GM19099 (cell line): ENCODE data around the gene PRELID2.

Experiments
- POLR2A ChIP-seq: IDR thresholded peaks from 3 replicates; pipeline ENCODE4 v1.6.1; 2011; ENCODE audit warnings: low read depth; ENCODE audit not compliant: insufficient read length; ENCODE audit errors: extremely low read depth

The PRELID2 gene

DNA sequence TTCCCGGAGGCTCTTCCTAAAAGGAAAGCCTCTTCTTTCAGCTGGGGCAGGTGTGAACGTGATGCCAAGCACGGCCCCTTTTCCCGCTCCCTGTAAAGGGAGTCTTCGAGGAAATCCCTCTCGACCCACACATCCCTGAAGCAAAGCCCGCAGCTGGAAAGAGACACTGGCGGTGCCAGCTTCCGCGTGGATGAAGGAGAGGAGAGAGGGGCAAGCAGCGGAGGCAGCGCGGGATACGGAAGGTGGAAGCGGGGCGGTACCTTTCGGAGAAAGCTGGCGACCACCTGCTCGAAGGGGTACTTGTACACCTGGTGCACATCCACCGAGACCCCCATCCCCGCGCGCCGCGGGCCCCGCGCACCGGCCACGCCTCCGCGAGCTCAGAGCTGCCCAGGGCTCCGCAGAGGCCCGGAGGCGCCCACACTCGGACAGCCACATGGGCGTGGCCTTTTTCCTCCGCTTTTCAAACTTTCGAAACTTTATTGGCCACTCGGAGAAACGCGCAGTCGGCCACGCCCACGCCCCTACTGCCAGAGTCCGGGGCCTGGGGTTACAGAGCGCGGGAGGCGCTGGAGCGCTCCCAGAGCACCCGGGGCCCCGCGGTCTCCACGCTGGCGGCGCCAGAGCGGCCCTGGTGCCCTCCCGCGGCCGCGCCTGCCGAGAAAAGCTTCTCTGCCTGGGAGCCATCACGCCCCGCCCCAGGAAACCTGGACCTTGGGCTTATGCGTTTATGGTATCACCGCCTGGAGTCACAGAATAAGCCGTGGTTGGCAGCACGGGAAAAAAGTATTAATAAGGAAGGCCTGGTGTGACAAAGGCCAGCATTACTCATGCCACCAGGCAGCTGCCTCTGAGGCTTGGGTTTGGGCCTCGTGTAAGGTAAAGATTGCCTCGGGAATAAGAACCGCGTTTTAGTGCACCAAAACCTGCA, at the start of gene PRELID2:
PRELID2 (minus strand) TSS at position 426 of the 931 bp plus-strand sequence; CDS start at position 335, 91 bp downstream.
- TF ChIP-seq POLR2A, result no peak

DNA sequence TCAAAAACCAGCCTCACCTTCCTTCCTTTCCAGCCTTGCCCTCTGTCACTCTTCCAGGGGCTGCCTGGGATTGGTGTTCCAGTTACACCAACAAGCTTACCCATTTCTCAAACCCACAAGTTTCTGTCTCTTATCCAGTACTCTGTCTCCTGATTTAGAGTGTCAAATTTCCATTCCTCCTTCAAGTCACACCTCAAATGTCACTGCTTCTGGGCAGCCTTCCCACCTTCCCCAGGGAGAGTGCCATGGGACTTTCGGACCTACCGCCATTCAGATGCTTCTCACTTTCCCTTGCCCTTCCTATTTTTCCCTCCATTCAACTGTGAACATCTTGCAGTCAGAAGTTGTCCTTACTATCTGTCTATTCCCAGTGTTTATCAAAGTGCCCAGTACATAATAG, 39.6 kb upstream of the PRELID2 start:
- no peak for TF ChIP-seq POLR2A

DNA sequence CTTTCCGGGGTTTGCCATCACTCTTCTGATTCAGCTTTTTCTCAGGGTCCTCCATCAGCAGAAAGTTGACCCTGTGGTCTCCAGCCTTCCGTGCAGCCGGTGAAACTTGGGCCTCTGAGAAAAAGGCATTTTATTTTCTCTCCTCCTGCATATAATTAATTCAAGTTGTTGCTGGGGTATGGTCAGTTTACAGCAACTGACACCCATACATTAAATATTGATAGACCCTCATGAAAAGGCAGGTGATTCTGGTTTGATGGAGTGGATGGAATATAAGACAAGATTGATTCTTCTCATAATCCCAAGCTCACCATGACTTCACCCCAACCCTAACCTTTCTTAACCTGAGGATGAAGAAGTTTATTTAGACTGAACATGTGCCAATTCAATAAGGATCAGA, 37.8 kb upstream of the PRELID2 start, which contains the start of gene GRXCR2:
GRXCR2 (minus strand) TSS at position 101 of the 400 bp plus-strand sequence; CDS start at position 55, 46 bp downstream.
- TF ChIP-seq POLR2A, result no peak

DNA sequence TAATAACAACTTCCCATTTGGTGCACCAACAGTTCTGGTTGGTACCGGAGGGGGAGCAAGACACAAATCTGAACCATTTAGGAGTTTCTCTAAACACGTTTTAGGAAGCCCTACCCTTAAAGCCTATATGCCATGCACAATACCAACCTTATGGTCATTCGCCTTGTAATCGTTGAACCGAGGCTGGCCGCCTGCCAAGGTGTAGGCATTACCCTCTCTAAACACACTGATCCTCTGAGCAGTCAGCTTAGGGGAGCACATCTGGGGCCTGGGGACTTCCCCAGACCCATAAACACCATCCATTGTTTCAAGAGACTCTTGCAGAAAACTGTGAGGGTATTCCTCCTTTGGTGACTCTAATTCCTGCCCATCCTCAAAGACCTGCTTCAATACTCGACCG, 37.3 kb upstream of the PRELID2 start:
- no peak for TF ChIP-seq POLR2A

DNA sequence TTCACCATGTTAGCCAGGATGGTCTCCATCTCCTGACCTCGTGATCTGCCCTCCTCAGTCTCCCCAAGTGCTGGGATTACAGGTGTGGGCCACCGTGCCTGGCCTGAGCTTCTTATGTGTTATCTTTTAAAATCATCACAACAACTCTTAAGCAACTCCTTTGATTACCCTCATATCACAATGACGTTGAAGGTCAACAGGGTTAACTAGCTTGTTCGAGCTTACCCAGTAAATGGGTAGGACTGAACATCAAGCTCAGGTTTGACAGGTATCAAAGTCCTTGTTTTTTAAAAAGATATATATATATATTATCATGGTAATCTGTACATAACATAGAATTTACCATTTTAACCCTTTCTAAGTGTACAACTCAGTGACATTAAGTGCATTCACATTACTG, 34.6 kb upstream of the PRELID2 start:
- no peak for TF ChIP-seq POLR2A

DNA sequence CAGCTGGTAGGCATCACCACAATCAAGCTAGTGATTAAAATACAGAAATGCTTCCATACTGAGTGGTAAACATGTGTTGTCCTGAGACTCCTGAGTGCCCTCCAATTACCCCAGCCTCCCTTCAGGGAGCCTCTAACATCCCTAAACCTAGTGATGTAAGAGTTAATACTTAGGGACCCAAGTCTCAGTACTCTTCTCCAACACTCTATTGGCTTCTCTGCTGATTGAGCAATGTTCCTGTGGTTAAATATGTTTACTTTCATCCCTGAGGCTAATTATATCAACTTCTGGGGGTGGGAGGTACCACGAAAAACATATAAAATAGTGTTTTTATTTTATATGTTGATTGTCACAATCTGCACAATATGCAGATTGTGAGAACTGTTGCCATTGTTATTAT, 32.7 kb upstream of the PRELID2 start:
- TF ChIP-seq POLR2A, result no peak

DNA sequence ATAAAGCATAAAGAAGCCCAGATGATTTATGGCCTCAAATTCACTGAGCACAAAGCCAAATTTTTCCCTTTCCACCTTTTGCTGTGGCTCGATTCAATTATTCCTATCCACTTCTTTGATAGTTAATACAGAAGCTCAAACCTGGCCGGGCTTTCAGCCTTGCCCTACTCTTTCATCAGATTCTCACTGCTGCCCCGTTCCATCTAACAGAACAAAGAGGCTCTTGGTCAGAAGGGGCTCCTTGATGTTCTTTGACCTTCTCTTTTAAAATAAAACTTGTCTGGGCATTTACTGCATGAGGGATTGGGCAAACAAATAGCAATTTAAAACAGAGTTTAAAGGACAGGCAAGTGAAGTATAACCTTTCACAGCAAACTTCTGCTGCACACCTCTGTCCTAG, 27.9 kb upstream of the PRELID2 start:
- TF ChIP-seq POLR2A, result no peak

DNA sequence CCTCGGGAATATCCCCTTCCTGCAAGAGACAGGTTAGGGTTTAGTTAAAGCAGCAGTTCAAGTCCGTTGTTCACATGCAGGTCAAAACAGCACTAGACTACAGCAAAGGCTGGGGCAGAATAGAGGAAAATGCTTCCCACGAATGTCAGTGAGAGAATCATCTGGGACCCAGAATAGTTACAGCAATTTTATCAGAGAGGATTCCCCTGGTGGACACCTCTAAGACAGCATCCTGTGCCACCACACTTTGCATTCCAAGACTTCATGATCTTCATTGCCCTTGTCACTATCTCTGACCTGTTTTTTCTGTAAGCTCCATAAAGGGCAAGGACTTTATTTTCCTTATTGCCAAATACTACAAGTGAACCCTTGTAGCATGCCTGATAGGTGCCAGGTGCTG, 24.8 kb upstream of the PRELID2 start:
- TF ChIP-seq POLR2A, result no peak

DNA sequence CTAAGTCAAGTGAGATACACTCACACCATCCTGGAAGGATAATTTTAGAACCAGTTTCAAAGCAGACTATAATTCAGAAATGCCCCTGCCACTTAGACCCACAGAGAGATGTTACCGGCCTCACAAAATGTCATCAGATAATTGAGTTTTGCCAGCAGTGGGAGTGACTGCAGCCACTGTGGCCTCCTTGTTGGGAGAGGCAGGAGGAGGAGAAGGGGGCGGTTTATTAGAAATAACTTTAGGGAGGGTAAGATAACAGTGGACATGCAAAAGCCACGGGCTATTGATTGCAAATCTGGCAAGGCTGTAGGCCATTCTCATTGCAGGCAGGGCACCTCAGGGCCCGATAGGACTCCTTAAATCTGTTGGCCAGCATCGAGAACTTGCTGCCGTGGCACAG, 24.3 kb upstream of the PRELID2 start:
- no peak for TF ChIP-seq POLR2A

DNA sequence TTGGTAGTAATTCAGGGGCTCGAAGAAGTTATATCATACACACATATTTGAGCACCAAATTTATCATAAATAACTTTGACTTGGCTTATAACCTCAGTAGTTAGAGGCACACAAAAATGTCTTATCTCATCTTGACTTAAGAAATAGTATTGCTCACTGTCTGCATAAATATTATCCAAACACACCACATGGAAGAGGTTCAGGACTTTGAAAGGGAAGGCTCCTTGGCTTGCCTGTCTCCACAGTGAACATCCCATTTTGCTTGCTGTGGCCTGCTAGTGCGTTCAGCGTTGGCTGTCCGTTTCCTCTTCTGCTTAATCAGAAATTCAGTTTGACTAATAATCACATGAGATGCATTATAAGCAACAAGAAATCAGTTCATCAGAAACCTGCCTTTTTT, 23.8 kb upstream of the PRELID2 start:
- no peak for TF ChIP-seq POLR2A

DNA sequence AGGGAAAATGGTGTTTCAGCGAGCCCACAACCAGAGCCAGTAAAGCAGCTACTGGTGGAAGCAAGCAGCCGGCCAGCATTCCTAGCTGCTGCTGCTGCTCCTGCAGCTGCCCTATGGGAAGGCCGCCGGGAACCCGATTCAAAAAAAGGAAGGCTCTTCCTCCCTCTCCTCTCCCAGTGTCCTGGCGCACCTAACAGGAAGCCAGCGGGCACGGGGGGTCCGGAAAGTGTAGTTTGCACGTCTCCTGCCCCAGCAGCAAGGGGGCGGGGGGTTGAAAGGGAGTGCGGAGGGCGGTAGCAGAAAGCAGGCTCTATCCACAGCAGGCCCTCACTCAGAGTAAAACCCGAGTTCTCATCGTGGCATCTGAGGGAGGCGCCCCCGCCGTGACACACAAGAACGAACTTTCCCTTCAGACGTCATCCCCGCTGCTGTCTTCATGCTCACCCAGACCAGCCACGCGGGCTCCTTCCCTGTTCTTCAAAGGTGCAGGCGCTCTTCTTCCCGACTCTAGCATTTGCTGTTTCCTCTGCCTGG, 21.2 kb upstream of the PRELID2 start:
- TF ChIP-seq POLR2A, result no peak

DNA sequence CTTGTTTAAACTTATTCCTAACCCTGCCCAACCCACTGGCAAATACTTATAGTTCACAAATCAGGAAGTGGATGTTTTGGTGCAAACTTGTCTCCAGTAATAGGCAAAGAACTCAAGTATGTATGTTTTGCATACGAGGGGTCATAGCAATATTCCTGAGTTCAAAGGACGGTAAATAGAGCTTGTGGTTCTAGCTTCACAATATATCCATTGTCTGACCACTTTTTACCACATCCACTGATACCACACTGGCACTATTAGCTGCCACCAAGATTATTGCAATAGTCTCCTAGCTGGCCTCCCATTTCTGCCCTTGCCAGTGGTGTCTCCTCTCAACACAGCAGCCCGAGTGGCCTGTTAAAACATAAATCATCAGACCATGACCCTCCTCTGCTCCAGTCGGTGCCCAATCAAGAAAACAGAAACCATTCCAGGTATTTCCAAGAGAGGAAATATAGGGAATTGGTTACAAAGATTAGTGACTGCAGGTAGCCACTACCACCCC, 20.7 kb upstream of the PRELID2 start:
- TF ChIP-seq POLR2A, result no peak

DNA sequence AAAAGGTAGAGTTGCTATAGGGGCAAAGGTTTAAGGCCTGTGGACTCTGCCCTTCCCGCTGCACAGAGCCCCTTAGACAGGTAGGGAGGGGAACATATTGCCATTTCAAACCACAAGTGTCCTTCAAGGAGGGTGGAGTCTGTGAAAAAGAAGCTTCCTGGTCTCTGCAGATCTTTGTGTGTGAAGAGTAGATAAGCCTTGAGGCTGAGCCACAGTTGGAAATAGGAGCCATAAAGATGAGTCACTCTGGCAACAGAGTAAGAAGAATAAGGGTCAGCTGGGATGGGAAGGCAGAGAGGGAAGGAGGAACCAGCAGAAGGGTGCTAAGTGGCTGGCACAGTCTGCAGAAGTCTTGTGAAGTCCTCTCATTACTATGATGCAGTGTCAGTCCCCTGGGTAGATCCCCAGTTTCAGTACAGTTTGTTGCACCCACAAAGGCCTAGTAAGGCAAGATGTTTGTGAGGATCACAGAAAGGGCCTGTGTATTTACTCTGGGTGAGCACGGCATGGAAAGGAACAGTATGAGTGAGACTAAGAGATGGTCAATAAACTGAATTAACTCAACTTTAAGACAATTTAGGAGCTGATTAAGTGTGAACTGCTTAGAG, 19.6 kb upstream of the PRELID2 start:
- TF ChIP-seq POLR2A, result no peak

DNA sequence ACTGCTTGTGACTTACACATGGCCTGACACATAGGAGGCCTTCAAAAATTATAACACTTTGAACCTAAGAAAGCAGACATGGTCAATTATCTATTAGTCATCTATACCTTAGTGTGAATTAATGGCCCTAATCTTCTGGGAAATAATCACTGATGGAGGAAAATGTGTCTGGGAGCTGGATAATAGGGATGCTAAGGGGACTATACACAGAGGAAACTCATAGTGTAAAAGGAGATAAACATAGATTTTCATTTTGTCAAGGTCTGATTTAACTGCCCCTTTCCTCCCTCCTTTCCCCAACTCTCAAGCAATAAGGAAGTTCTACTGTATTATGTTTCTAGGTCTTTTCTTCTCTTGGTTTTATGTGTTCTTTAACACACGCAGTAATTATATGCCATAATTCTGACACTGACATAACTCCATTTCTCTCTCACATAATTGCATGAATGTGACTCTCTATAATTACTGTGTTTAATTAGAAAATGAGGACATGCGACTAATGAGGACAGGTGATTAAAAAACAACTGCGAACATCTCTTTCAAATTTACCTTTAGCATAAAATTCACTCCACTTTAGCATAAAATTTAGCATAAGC, 18.7 kb upstream of the PRELID2 start:
- TF ChIP-seq POLR2A, result no peak

DNA sequence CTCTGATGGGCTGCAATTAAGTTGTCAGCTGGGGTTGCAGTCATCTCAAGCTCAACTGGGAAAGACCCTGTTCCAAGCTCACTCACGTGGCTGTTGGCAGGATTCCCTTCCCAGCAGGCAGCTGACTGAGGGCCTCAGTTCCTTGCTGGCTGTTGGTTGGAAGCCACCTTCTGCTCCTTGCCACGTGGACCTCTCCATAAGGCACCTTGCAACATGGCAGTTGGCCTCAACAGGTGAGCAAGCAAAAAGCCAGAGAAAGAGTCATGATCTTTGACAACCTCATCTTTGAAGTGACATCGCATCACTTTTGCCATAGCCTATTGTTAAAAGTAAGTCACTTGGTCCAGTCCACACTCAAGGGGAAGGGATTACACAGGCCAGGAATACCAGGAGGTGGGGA, 17.8 kb upstream of the PRELID2 start:
- no peak for TF ChIP-seq POLR2A

DNA sequence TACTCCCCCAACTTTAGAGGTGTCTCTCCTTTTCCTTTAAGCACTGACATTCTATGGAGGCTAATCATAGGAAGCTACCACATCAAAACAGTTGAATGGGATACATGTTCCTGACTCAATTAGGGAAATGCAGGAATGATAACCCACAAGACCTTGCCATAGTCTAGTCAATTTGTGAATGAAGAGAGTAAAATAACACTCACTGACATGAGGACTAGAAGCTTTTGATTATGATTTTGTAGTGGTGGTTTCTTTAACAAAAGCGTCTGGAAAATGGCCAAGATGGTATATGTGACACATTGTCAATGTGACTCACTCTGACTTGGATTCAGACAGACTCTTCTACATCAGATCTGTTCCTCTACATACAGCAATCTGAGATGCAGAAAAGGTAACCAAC, 13.7 kb upstream of the PRELID2 start:
- TF ChIP-seq POLR2A, result no peak
